KMS-11 (cell line): ENCODE data around the gene TEP1.

Experiments used
- H2AFZ ChIP-seq: fragments of 200-600 bp; sonication (generic); 2 replicates; pipeline ENCODE4 v1.6.1; 2016; ENCODE audit warnings: antibody characterized with exemption, mixed run types, low read depth
- H3K27ac ChIP-seq: fragments of 200-600 bp; sonication (generic); 2 replicates; pipeline ENCODE4 v1.6.1; 2016; ENCODE audit warnings: mild to moderate bottlenecking, mixed run types
- H3K27me3 ChIP-seq: fragments of 200-600 bp; sonication (generic); 2 replicates; pipeline ENCODE4 v1.6.1; 2017; ENCODE audit warnings: mild to moderate bottlenecking, low read depth, mixed run types, moderate library complexity; ENCODE audit not compliant: insufficient read depth
- H3K36me3 ChIP-seq: fragments of 200-600 bp; sonication (generic); 2 replicates; pipeline ENCODE4 v1.6.1; 2017; ENCODE audit warnings: mild to moderate bottlenecking, mixed run types; ENCODE audit not compliant: insufficient read depth
- H3K4me1 ChIP-seq: fragments of 200-600 bp; sonication (generic); 2 replicates; pipeline ENCODE4 v1.6.1; 2016; ENCODE audit warnings: mild to moderate bottlenecking, low read depth, mixed run types; ENCODE audit not compliant: poor library complexity, severe bottlenecking
- H3K4me2 ChIP-seq: fragments of 200-600 bp; sonication (generic); 2 replicates; pipeline ENCODE4 v1.7.0; 2016; ENCODE audit warnings: mild to moderate bottlenecking, mixed run types
- H3K4me3 ChIP-seq: fragments of 200-600 bp; sonication (generic); IDR thresholded peaks from 2 replicates; pipeline ENCODE4 v1.6.1; 2017; ENCODE audit warnings: low read depth, low read length, mixed read lengths; ENCODE audit not compliant: insufficient read depth
- H3K79me2 ChIP-seq: fragments of 200-600 bp; sonication (generic); 2 replicates; pipeline ENCODE4 v1.6.1; 2016; ENCODE audit warnings: low read depth, mixed run types; ENCODE audit not compliant: insufficient read depth
- H3K9ac ChIP-seq: fragments of 200-600 bp; sonication (generic); 2 replicates; pipeline ENCODE4 v1.6.1; 2016; ENCODE audit warnings: mild to moderate bottlenecking, mixed run types
- H4K20me1 ChIP-seq: fragments of 200-600 bp; sonication (generic); 2 replicates; pipeline ENCODE4 v1.6.1; 2016; ENCODE audit warnings: mild to moderate bottlenecking, mixed run types; ENCODE audit not compliant: insufficient read depth
- CTCF ChIP-seq: fragments of 200-600 bp; sonication (generic); conservative IDR thresholded peaks from 2 replicates; pipeline ENCODE4 v1.6.1; 2017; ENCODE audit warnings: low read depth, mild to moderate bottlenecking, antibody characterized with exemption, low read length, moderate library complexity, mixed read lengths

TEP1 gene

GRCh38 chr14:20435582-20436362 lies 22.5 kb upstream of the TEP1 start, which contains the start of gene KLHL33:
TSS of gene KLHL33 (minus strand) at chr14:20436166. CDS start at chr14:20435811, 355 bp downstream.
- Histone ChIP-seq H3K27ac (no peak within 1 kb of the TSS), H3K4me2 (no peak within 1 kb of the TSS), H3K9ac (no peak within 1 kb of the TSS), H3K79me2 (no peaks in the 10 kb centered on the region), H4K20me1 (no peaks in the 10 kb centered on the region), H3K4me1 (no peaks in the 10 kb centered on the region), H3K4me3 (no peak within 1 kb of the TSS), H3K27me3 (no peaks in the 10 kb centered on the region), H2AFZ (no peak within 1 kb of the TSS), H3K36me3 (no peaks in the 10 kb centered on the region)
- no peak for TF ChIP-seq CTCF

- Histone ChIP-seq H3K4me3 (no peak overlapping the region), H3K27me3 (no peaks in the 10 kb centered on the region), H3K79me2 (no peaks in the 10 kb centered on the region), H3K36me3 (no peaks in the 10 kb centered on the region), H3K27ac (no peak overlapping the region), H3K9ac (no peak overlapping the region), H3K4me2 (no peak overlapping the region), H3K4me1 (no peaks in the 10 kb centered on the region), H4K20me1 (no peaks in the 10 kb centered on the region), H2AFZ (no peak overlapping the region)
- no peak for TF ChIP-seq CTCF
Observed at GRCh38 chr14:20434701-20435581, 21.6 kb upstream of the TEP1 start.

- Histone ChIP-seq H2AFZ (no peak overlapping the region), H3K36me3 (no peaks in the 10 kb centered on the region), H3K4me3 (no peak overlapping the region), H3K27ac (no peak overlapping the region), H3K79me2 (no peaks in the 10 kb centered on the region), H3K27me3 (no peaks in the 10 kb centered on the region), H4K20me1 (no peaks in the 10 kb centered on the region), H3K4me2 (no peak overlapping the region), H3K4me1 (no peaks in the 10 kb centered on the region), H3K9ac (no peak overlapping the region)
- TF ChIP-seq CTCF = no peak
Observed at GRCh38 chr14:20429801-20430669, 16.7 kb upstream of the TEP1 start.

GRCh38 chr14:20428802-20429201 lies 15.5 kb upstream of the TEP1 start:
- H3K27ac ChIP-seq = no peak overlapping the region
- no peaks in the 10 kb centered on the region for H4K20me1 ChIP-seq
- H3K4me1 ChIP-seq = no peaks in the 10 kb centered on the region
- no peaks in the 10 kb centered on the region for H3K79me2 ChIP-seq
- H3K9ac ChIP-seq = no peak overlapping the region
- no peaks in the 10 kb centered on the region for H3K27me3 ChIP-seq
- H3K4me3 ChIP-seq = no peak overlapping the region
- H3K4me2 ChIP-seq = no peak overlapping the region
- H2AFZ ChIP-seq = no peak overlapping the region
- no peaks in the 10 kb centered on the region for H3K36me3 ChIP-seq
- TF ChIP-seq CTCF = no peak
